AG09319 (cell line): Measurements from ENCODE around the gene ANKRD31.

Experiments
- DNase-seq: peaks from one replicate; pipeline ENCODE4 v3.0.0-alpha.2; 2010; ENCODE audit warnings: low read depth; ENCODE audit errors: extremely low read depth
- CTCF ChIP-seq: IDR thresholded peaks from 2 replicates; pipeline ENCODE4 v1.5.1; 2011; ENCODE audit warnings: low read depth, mild to moderate bottlenecking, inconsistent platforms, low read length, moderate library complexity

The ANKRD31 gene

GRCh38 chr5:75214928-75215327 lies 21.8 kb downstream of the ANKRD31 start:
- TF ChIP-seq CTCF, result no peak
- DNase-seq, result no peak

- DNase-seq, result no peak
- TF ChIP-seq CTCF, result no peak
Measured at GRCh38 chr5:75214409-75214808, 22.3 kb downstream of the ANKRD31 start.

GRCh38 chr5:75203604-75204003 lies 33.1 kb downstream of the ANKRD31 start:
- no peak for DNase-seq
- TF ChIP-seq CTCF, result no peak

GRCh38 chr5:75202935-75203334 lies 33.7 kb downstream of the ANKRD31 start:
- TF ChIP-seq CTCF, result no peak

GRCh38 chr5:75200776-75201175 lies 35.9 kb downstream of the ANKRD31 start:
- no peak for DNase-seq
- TF ChIP-seq CTCF, result no peak

More at GRCh38 chr5:75202935-75203334, 33.7 kb downstream of the ANKRD31 start:
- no peak for DNase-seq

GRCh38 chr5:75199946-75200345 lies 36.7 kb downstream of the ANKRD31 start:
- no peak for DNase-seq
- TF ChIP-seq CTCF, result no peak

- DNase-seq, result no peak
- no peak for TF ChIP-seq CTCF
Measured at GRCh38 chr5:75199071-75199470, 37.6 kb downstream of the ANKRD31 start.
